WTC11 (cell line): ENCODE data around the gene TBC1D21.

Experiments
- ATF1 ChIP-seq: sonication (generic); formaldehyde crosslinking; IDR thresholded peaks from 2 replicates; pipeline ENCODE4 v1.8.1; 2023; ENCODE audit warnings: mild to moderate bottlenecking, moderate library complexity, missing genetic modification reagents
- CTCF ChIP-seq: fragments of 200-600 bp; IDR thresholded peaks from 2 replicates; pipeline ENCODE4 v1.8.0; 2022; ENCODE audit warnings: antibody characterized with exemption
- ESRRA ChIP-seq: sonication (generic); formaldehyde crosslinking; IDR thresholded peaks from 2 replicates; pipeline ENCODE4 v1.8.1; 2022; ENCODE audit warnings: mild to moderate bottlenecking, missing genetic modification reagents, borderline replicate concordance
- NR1H2 ChIP-seq: sonication (generic); formaldehyde crosslinking; IDR thresholded peaks from 2 replicates; pipeline ENCODE4 v1.9.0; 2021; ENCODE audit warnings: mild to moderate bottlenecking, moderate library complexity, missing genetic modification reagents
- ZNF423 ChIP-seq: fragments of 250-450 bp; sonication (Bioruptor Pico); IDR thresholded peaks from 2 replicates; pipeline ENCODE4 v2.1.2; 2022; ENCODE audit warnings: mild to moderate bottlenecking, moderate library complexity

- TF ChIP-seq ZNF423 (CRISPR knock-in tag) (peak; percentile 33; the same call in 1 of the 2 replicates), ESRRA (peak; percentile 52; the same call in 1 of the 2 replicates), CTCF (peak; percentile 33; the same call in 1 of the 2 replicates), ATF1 (CRISPR knock-in tag) (no peak), NR1H2 (CRISPR knock-in tag) (no peak)
Measured at GRCh38 chr15:73927476-73928240, 54.3 kb downstream of the TBC1D21 start.
